ENCODE results near the gene SYMPK. TPM values are rescaled to one million over a fixed set of nuclear protein-coding genes. Genes with fewer than 3 reads are reported as not detected.

SYMPK gene
- total RNA-seq, 1 donor = 42.0 TPM

DNA sequence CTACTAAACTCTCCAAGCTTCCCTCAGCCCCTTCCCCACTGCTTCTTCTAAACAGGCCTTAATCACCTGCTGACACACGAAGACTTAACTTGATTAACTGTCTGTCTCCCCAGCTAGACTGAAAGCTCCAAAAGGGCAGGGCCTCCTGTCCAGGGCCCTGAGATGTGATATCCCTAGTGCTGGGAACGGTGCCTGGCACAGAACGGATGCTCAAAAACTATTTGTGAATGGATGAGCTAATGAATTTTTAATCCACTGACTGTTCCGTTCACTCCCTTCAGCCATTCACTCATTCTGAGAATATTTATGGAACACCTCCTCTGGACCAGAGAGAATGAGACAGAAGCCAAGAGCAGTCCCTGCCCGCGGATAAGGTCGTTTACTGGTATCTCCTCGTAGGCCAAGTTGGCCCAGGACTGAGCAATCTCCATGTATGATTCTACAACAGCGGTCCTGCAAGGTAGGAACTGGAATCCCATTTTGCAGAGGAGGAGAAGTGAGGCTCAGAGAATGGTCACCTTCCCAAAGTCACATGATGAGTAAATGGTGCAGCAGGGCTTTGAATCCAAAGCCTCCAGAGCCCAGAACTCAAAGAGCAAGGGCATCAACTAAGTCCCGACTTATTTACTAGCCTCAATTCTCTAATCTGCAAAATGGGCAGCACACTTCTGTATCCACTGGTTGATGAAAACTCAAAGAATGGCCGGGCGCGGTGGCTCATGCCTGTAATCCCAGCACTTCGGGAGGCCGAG, 73.7 kb downstream of the SYMPK start:
- Histone ChIP-seq H3K27ac (ENCODE audit: low read depth, low read length) (no peak overlapping the region), H3K4me1 (ENCODE audit: insufficient read depth, low read length) (peaks cover 15% of the 10 kb centered on the region), H3K36me3 (ENCODE audit: insufficient read depth, low read length) (peaks cover 50% of the 10 kb centered on the region), H2AFZ (ENCODE audit: low read length) (no peak overlapping the region), H3K27me3 (ENCODE audit: insufficient read depth, low read length) (no peaks in the 10 kb centered on the region), H3K9me3 (ENCODE audit: low read depth, low read length) (no peaks in the 10 kb centered on the region), H3K4me2 (ENCODE audit: insufficient read depth, low read length) (no peak overlapping the region), H3K79me2 (ENCODE audit: insufficient read depth, low read length) (peaks cover 68% of the 10 kb centered on the region), H3K4me3 (ENCODE audit: insufficient read depth, low read length) (no peak overlapping the region), H4K20me1 (ENCODE audit: insufficient read depth, low read length) (peaks cover 24% of the 10 kb centered on the region)
- TF ChIP-seq, protein P1, sequence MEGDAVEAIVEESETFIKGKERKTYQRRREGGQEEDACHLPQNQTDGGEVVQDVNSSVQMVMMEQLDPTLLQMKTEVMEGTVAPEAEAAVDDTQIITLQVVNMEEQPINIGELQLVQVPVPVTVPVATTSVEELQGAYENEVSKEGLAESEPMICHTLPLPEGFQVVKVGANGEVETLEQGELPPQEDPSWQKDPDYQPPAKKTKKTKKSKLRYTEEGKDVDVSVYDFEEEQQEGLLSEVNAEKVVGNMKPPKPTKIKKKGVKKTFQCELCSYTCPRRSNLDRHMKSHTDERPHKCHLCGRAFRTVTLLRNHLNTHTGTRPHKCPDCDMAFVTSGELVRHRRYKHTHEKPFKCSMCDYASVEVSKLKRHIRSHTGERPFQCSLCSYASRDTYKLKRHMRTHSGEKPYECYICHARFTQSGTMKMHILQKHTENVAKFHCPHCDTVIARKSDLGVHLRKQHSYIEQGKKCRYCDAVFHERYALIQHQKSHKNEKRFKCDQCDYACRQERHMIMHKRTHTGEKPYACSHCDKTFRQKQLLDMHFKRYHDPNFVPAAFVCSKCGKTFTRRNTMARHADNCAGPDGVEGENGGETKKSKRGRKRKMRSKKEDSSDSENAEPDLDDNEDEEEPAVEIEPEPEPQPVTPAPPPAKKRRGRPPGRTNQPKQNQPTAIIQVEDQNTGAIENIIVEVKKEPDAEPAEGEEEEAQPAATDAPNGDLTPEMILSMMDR (IDR thresholded peaks at IDR 0.05; ENCODE audit: extremely low read depth, low read depth, low read length) = no peak
- DNase-seq (ENCODE audit: insufficient read length, low spot score, missing footprints) = peak; percentile 34

DNA sequence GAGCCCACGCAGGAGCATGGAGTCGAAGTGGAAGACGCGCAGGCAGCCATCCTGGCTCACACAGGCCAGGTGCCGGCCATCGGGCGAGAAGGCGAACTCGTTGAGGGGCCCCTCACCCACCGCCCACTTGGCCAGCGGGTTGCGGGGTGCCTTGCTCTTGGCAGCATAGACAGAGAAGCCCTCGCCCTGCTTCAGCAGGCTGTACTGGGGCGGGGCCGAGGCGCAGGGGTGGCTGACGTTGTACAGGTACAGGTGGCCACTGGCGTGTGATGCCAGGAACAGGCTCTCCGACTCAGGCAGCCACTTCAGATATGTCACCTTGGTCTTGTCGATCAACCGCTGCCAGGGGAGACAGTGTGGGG, 76.4 kb downstream of the SYMPK start:
- Histone ChIP-seq H3K27ac (ENCODE audit: low read depth, low read length) (no peak overlapping the region), H3K9me3 (ENCODE audit: low read depth, low read length) (no peaks in the 10 kb centered on the region), H3K4me3 (ENCODE audit: insufficient read depth, low read length) (no peak overlapping the region), H3K27me3 (ENCODE audit: insufficient read depth, low read length) (no peaks in the 10 kb centered on the region), H3K36me3 (ENCODE audit: insufficient read depth, low read length) (peaks cover 50% of the 10 kb centered on the region), H3K4me2 (ENCODE audit: insufficient read depth, low read length) (no peak overlapping the region), H4K20me1 (ENCODE audit: insufficient read depth, low read length) (peaks cover 23% of the 10 kb centered on the region), H3K4me1 (ENCODE audit: insufficient read depth, low read length) (peaks cover 30% of the 10 kb centered on the region), H3K79me2 (ENCODE audit: insufficient read depth, low read length) (peaks cover 63% of the 10 kb centered on the region), H2AFZ (ENCODE audit: low read length) (no peak overlapping the region)
- TF ChIP-seq, protein P1 (IDR thresholded peaks at IDR 0.05; ENCODE audit: extremely low read depth, low read depth, low read length) = no peak
- no peak for DNase-seq (ENCODE audit: insufficient read length, low spot score, missing footprints)

DNA sequence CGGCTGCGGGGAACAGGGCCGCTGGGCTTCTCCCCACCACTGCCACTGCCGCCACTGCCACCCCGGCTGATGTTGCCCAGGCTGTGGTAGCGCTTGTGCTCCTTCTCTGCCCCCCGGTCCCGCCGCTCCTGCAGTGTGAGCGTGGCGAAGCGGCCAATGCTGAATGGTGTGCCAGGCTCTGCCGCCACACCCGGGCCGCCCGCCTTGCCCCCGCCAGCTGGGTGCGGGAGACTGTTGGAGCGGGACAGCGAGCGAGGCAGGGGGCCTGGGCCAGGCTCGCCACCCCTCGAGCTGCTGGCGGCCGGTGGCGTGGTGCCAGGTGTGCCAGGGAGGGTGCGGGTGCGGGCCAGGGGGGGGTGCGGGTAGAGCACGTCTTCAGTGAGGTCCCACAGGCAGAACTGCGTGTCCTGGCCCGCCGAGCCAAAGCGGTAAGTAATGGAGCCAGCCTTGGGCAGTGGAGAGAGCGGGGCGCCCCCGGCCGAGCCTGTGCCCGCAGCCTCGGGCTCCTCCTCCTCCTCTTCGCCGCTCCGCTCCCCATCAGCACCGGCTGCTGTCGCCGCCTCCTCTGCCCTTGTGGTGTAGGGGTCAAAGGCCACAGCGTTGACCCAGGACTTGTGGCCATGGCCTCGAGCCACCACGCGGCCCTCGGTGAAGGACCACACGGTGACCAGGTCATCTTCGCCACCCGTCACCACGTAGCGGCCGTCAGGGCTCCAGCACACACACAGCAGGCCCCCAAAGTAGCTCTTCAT, 77.0 kb downstream of the SYMPK start:
- Histone ChIP-seq H3K27ac (ENCODE audit: low read depth, low read length) (no peak overlapping the region), H3K4me3 (ENCODE audit: insufficient read depth, low read length) (no peak overlapping the region), H3K36me3 (ENCODE audit: insufficient read depth, low read length) (peaks cover 50% of the 10 kb centered on the region), H4K20me1 (ENCODE audit: insufficient read depth, low read length) (peaks cover 23% of the 10 kb centered on the region), H3K9me3 (ENCODE audit: low read depth, low read length) (no peaks in the 10 kb centered on the region), H2AFZ (ENCODE audit: low read length) (no peak overlapping the region), H3K4me2 (ENCODE audit: insufficient read depth, low read length) (no peak overlapping the region), H3K4me1 (ENCODE audit: insufficient read depth, low read length) (peaks cover 30% of the 10 kb centered on the region), H3K27me3 (ENCODE audit: insufficient read depth, low read length) (no peaks in the 10 kb centered on the region), H3K79me2 (ENCODE audit: insufficient read depth, low read length) (peaks cover 63% of the 10 kb centered on the region)
- TF ChIP-seq, protein P1 (IDR thresholded peaks at IDR 0.05; ENCODE audit: extremely low read depth, low read depth, low read length) = no peak
- DNase-seq (ENCODE audit: insufficient read length, low spot score, missing footprints) = peak; percentile 62

DNA sequence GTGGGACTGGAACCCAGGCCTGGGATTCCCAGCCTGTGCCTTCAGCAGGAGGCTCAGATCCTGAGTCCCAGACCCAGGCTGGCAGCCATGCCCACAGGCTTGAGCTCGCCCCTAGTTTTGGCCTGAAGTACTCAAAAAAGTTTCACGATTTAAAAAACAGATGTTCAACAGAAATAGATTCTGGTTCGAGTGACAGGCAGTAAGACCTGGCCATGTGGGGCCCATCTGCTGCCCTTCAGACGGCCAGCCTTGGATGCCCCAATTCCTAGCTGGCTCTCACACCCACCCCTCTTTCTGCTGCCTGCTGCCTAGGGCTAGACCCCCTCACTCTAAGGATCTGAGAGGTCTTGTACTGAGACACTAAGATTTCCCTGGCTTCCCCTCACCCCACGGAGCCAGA, 77.8 kb downstream of the SYMPK start:
- Histone ChIP-seq H2AFZ (ENCODE audit: low read length) (no peak overlapping the region), H3K36me3 (ENCODE audit: insufficient read depth, low read length) (peaks cover 44% of the 10 kb centered on the region), H3K4me3 (ENCODE audit: insufficient read depth, low read length) (no peak overlapping the region), H3K27ac (ENCODE audit: low read depth, low read length) (peak overlapping the region; percentile 51), H3K4me2 (ENCODE audit: insufficient read depth, low read length) (no peak overlapping the region), H4K20me1 (ENCODE audit: insufficient read depth, low read length) (peaks cover 28% of the 10 kb centered on the region), H3K9me3 (ENCODE audit: low read depth, low read length) (no peaks in the 10 kb centered on the region), H3K79me2 (ENCODE audit: insufficient read depth, low read length) (peaks cover 67% of the 10 kb centered on the region), H3K4me1 (ENCODE audit: insufficient read depth, low read length) (peaks cover 32% of the 10 kb centered on the region), H3K27me3 (ENCODE audit: insufficient read depth, low read length) (no peaks in the 10 kb centered on the region)
- TF ChIP-seq, protein P1 (IDR thresholded peaks at IDR 0.05; ENCODE audit: extremely low read depth, low read depth, low read length) = no peak
- DNase-seq (ENCODE audit: insufficient read length, low spot score, missing footprints) = peak; percentile 54
